Tibial artery (tissue), 4 donors: Measurements from ENCODE around the gene PCED1B.

Experiments used
- DNase-seq, 2 donors: peaks; one replicate each; pipeline ENCODE4 v3.0.0-alpha.2; 2019
- H3K27ac ChIP-seq, 2 donors: fragments of 200-600 bp; sonication (generic) in 1 of 2; 1 replicate in 1 of 2; 2 replicates in 1 of 2; pipeline ENCODE4 v1.5.1; 2018 to 2019; ENCODE audit warnings: mild to moderate bottlenecking in 1 of 2
- H3K27me3 ChIP-seq, 2 donors: fragments of 200-600 bp; sonication (generic) in 1 of 2; one replicate each; pipeline versions ENCODE4 v1.5.1 to v1.6.0; 2016 to 2019
- H3K36me3 ChIP-seq, 3 donors: fragments of 200-600 bp; sonication (generic) in 2 of 3; one replicate each; pipeline ENCODE4 v1.5.1; 2016 to 2019; ENCODE audit warnings: mild to moderate bottlenecking in 2 of 3
- H3K4me1 ChIP-seq, 4 donors: fragments of 200-600 bp; sonication (generic) in 2 of 4; 1 replicate in 3 of 4; 2 replicates in 1 of 4; pipeline ENCODE4 v1.5.1; 2016 to 2019
- H3K4me3 ChIP-seq, 2 donors: fragments of 200-600 bp; sonication (generic) in 1 of 2; 1 replicate in 1 of 2; 2 replicates in 1 of 2; pipeline ENCODE4 v1.5.1; 2018 to 2019; ENCODE audit warnings: mild to moderate bottlenecking in 2 of 2
- H3K9me3 ChIP-seq, 3 donors: fragments of 200-600 bp; sonication (generic) in 1 of 3; one replicate each; pipeline ENCODE4 v1.5.1; 2016 to 2019
- CTCF ChIP-seq, 2 experiments: fragments of 200-600 bp in 1 of 2; fragments of 450-650 bp in 1 of 2; IDR thresholded peaks; one replicate each; pipeline ENCODE4 v1.5.1; 2017 to 2019; ENCODE audit warnings: antibody characterized with exemption in 2 of 2, mild to moderate bottlenecking in 1 of 2, moderate library complexity in 1 of 2
- intact Hi-C: fragments of 100-400 bp; cut with DNase I; formaldehyde crosslinking; loops from one replicate; pipeline ENCODE4 v1.15.0; 2023; ENCODE audit warnings: low total_unique reads

Gene PCED1B

GRCh38 chr12:47223031-47223847 is 143.8 kb downstream of the PCED1B start:
- H3K27me3 ChIP-seq = no peaks in the 10 kb centered on the region
- DNase-seq = no peak
- H3K27ac ChIP-seq = no peak overlapping the region
- no peaks in the 10 kb centered on the region for H3K9me3 ChIP-seq
- no peak overlapping the region for H3K4me3 ChIP-seq
- no peaks in the 10 kb centered on the region for H3K36me3 ChIP-seq
- no peak for TF ChIP-seq CTCF (IDR thresholded peaks at IDR 0.05)
- intact Hi-C loops = no loop called here
- H3K4me1 ChIP-seq = peaks cover 0 to 10% (median 2%) of the 10 kb centered on the region in 4 donors

DNA sequence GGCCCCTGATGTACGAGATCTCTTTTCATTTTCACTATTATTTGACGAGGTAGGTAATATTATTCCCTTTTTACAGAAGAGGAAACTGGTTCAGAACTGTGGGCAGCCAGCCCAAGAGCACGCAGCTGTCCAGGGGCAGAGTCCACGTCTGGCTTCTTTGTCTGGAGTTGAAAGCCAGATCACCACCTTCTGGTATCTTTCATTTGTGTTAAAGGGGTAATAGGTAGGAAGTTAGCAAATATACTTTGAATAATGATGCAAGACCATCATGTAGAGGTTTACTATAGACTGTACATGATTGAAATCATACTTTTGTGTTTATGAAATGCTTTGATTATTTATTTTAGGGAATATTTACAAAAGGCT is 144.4 kb downstream of the PCED1B start:
- Histone ChIP-seq H3K9me3 (no peaks in the 10 kb centered on the region), H3K4me1 (peaks cover 0 to 10% (median 2%) of the 10 kb centered on the region in 4 donors), H3K27ac (no peak overlapping the region), H3K36me3 (no peaks in the 10 kb centered on the region), H3K27me3 (no peaks in the 10 kb centered on the region), H3K4me3 (no peak overlapping the region)
- no peak for DNase-seq
- intact Hi-C loops = no loop called here
- TF ChIP-seq CTCF (IDR thresholded peaks at IDR 0.05) = no peak

GRCh38 chr12:47224563-47225133 is 145.2 kb downstream of the PCED1B start:
- TF ChIP-seq CTCF (IDR thresholded peaks at IDR 0.05) = no peak
- Histone ChIP-seq H3K4me3 (no peak overlapping the region), H3K27me3 (no peaks in the 10 kb centered on the region), H3K9me3 (no peaks in the 10 kb centered on the region), H3K27ac (no peak overlapping the region), H3K4me1 (peaks cover 0 to 10% (median 2%) of the 10 kb centered on the region in 4 donors), H3K36me3 (no peaks in the 10 kb centered on the region)
- DNase-seq = no peak
- intact Hi-C loops = no loop called here

GRCh38 chr12:47225356-47225755 is 145.9 kb downstream of the PCED1B start:
- DNase-seq = no peak
- peaks cover 0 to 10% (median 2%) of the 10 kb centered on the region in 4 donors for H3K4me1 ChIP-seq
- no peak for TF ChIP-seq CTCF (IDR thresholded peaks at IDR 0.05)
- H3K27me3 ChIP-seq = no peaks in the 10 kb centered on the region
- no peak overlapping the region for H3K4me3 ChIP-seq
- H3K9me3 ChIP-seq = no peaks in the 10 kb centered on the region
- intact Hi-C loops = no loop called here
- H3K36me3 ChIP-seq = no peaks in the 10 kb centered on the region
- no peak overlapping the region for H3K27ac ChIP-seq

- no peak for DNase-seq
- Histone ChIP-seq H3K9me3 (no peaks in the 10 kb centered on the region), H3K36me3 (no peaks in the 10 kb centered on the region), H3K27ac (no peak overlapping the region), H3K4me3 (no peak overlapping the region), H3K4me1 (peaks cover 0 to 12% (median 3%) of the 10 kb centered on the region in 4 donors), H3K27me3 (no peaks in the 10 kb centered on the region)
- no peak for TF ChIP-seq CTCF (IDR thresholded peaks at IDR 0.05)
- intact Hi-C loops = no loop called here
Measured at GRCh38 chr12:47226199-47226598, 146.8 kb downstream of the PCED1B start.
